Pancreas (tissue), 10 donors: ENCODE results near the gene PCCA. TPM values are rescaled to one million over a fixed set of nuclear protein-coding genes. Genes with fewer than 3 reads are reported as not detected.

ENCODE experiments used
- ATAC-seq, 4 donors: fragments of 200-7000 bp; cut with Tn5 transposase; one replicate each; pipeline versions ENCODE4 v1.8.0 to v1.9.1; 2020; ENCODE audit warnings: mild to moderate bottlenecking in 4 of 4, moderate library complexity in 4 of 4
- DNase-seq, 6 donors: peaks; one replicate each; pipeline ENCODE4 v3.0.0-alpha.2; 2020
- FAIRE-seq: peaks from 2 replicates; lab custom pipeline; 2012; peaks lifted over from hg19 to GRCh38; lab: Jason Lieb, UNC
- H3K27ac ChIP-seq, 4 donors: fragments of 200-600 bp; sonication (generic); 1 replicate in 3 of 4; 2 replicates in 1 of 4; pipeline versions ENCODE4 v1.5.0 to v1.8.0; 2020
- H3K27me3 ChIP-seq, 4 donors: fragments of 200-600 bp; one replicate each; pipeline ENCODE4 v1.8.0; 2021
- H3K36me3 ChIP-seq, 3 donors: fragments of 200-600 bp; sonication (generic) in 1 of 3; one replicate each; pipeline versions ENCODE4 v1.5.0 to v1.8.0; 2020 to 2021
- H3K4me1 ChIP-seq, 3 donors: fragments of 200-600 bp; one replicate each; pipeline ENCODE4 v1.8.0; 2021
- H3K4me3 ChIP-seq, 4 donors: fragments of 200-600 bp; sonication (generic) in 2 of 4; one replicate each; pipeline versions ENCODE4 v1.5.0 to v1.8.0; 2020 to 2021
- H3K9me3 ChIP-seq, 4 donors: fragments of 200-600 bp; one replicate each; pipeline ENCODE4 v1.8.0; 2021
- WGBS, 2 donors: extraction: QIAGEN DNeasy Blood & Tissue Kit; methylation state at CpG; one replicate each; pipeline ENCODE4 v1.1.7; 2013; 5-methylcytosine and 5-hydroxymethylcytosine counted together
- intact Hi-C, 3 donors: fragments of 100-400 bp; cut with DNase I; formaldehyde crosslinking; loops; one replicate each; pipeline versions ENCODE4 v1.11.1 to v1.14.2; 2022
- polyA plus RNA-seq, 2 donors: library from polyadenylated mRNA; stranded (reverse); fragments of 200-250 nt; gene quantifications; one replicate each; pipeline ENCODE4 v1.2.3, GENCODE V29; 2013
- total RNA-seq, 6 donors: library from RNA; stranded (reverse); fragmentation: NEBNext Ultra II Directional in 4 of 6; extraction: Animal tissue kit (Norgen Biotek cat#: 25700) in 4 of 6; gene quantifications; one replicate each; pipeline versions ENCODE4 v1.2.1 to v1.2.4, GENCODE V29; 2021 to 2023
- TF ChIP-seq, protein P1 (sequence below), 4 donors: fragments of 200-600 bp; sonication (generic) in 3 of 4; IDR thresholded peaks; one replicate each; pipeline versions ENCODE4 v1.5.0 to v1.8.0; 2021; ENCODE audit warnings: antibody characterized with exemption in 4 of 4
- donor health status: healthy with polysubstance abuse.
- donor health status: DM: no; HTN: no; CAD: no; lungs with moderate emphysema.
- donor health status: DM: no; HTN: no; CAD: no.
- donor health status: control.
- donor health status: control.
- donor health status: Bipolar disorder and iron deficiency.
- donor health status: DM: yes; HTN: yes; CAD: no.
- donor health status: DM: no; HTN: no; CAD: no.
- donor health status: DM: no; HTN: no; CAD: no.
- donor health status: DM: yes; HTN: yes; CAD: no.

PCCA gene
- total and polyA plus RNA-seq, 8 donors: 14.2 to 32.1 (median 24.1) TPM

DNA sequence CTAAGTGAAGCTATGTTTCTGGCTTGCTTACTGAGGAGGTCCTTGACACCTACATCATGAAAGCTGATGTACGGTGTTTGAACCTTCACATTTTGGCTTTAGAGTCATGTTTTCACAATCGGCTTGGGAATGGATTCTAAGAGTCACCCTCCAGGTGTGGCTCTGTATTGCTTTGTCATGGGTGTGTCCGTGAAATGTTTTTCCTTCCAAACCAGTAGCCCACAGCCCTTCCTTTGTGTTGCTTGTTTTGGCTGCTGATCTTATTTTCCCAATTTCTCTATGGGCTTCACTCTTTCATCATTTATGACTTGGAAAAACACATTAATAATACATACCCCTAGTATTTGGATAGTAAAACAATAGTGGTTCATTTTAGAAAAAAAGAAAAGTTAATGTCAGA lies 259.1 kb downstream of the PCCA start:
- H3K36me3 ChIP-seq: no peaks in the 10 kb centered on the region
- FAIRE-seq: no peak
- no peaks in the 10 kb centered on the region for H3K27me3 ChIP-seq
- no peaks in the 10 kb centered on the region for H3K9me3 ChIP-seq
- no peak for ATAC-seq
- H3K4me1 ChIP-seq: no peaks in the 10 kb centered on the region
- intact Hi-C loops: no loop called here
- no peak for DNase-seq
- H3K27ac ChIP-seq: no peak overlapping the region
- TF ChIP-seq, protein P1, sequence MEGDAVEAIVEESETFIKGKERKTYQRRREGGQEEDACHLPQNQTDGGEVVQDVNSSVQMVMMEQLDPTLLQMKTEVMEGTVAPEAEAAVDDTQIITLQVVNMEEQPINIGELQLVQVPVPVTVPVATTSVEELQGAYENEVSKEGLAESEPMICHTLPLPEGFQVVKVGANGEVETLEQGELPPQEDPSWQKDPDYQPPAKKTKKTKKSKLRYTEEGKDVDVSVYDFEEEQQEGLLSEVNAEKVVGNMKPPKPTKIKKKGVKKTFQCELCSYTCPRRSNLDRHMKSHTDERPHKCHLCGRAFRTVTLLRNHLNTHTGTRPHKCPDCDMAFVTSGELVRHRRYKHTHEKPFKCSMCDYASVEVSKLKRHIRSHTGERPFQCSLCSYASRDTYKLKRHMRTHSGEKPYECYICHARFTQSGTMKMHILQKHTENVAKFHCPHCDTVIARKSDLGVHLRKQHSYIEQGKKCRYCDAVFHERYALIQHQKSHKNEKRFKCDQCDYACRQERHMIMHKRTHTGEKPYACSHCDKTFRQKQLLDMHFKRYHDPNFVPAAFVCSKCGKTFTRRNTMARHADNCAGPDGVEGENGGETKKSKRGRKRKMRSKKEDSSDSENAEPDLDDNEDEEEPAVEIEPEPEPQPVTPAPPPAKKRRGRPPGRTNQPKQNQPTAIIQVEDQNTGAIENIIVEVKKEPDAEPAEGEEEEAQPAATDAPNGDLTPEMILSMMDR (IDR thresholded peaks at IDR 0.05): no peak
- 87 to 91% methylated on average over 3 of the region's 3 CpGs for WGBS, 2 donors
- H3K4me3 ChIP-seq: no peak overlapping the region

DNA sequence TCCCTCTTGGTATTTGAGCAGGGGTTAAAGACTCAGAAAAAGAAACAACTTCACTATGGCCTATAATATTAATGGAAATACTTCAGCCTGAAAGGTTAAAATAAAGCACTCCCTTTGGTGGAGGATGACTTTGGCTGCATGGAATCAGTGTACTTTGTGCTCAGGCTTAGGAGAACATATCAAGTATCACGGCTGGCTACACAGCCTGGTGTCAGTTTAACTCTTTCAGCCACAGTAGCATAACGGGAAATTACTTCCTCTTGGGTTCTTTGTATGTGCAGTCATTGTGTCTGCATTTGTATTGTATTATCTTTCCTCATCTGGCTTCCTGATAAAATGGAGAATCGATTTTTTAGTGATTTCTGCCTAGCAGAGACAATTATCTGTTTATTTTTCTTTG lies 260.7 kb downstream of the PCCA start:
- FAIRE-seq (no peak), DNase-seq (no peak)
- TF ChIP-seq, protein P1 (IDR thresholded peaks at IDR 0.05): no peak

DNA sequence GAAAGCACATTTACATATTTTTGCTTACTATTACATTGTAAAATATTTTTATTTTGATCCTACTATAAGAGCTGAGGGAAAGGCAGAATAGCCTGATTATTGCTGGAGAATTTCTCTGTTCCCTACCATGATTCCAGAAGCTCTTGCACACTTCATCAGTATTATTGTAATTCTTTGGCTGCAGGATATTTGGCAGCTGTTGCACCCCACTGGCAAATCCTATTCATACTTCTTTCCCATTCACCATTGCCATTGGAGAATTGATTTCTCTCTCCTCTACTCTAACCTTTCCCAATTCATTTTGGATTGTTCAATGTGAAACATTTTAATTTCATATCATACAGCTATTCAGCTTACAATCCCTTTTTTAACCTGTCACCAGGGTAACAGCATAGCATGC lies 261.7 kb downstream of the PCCA start:
- intact Hi-C loops: no loop called here
- H3K4me3 ChIP-seq: no peak overlapping the region
- no peak for DNase-seq
- H3K4me1 ChIP-seq: no peaks in the 10 kb centered on the region
- TF ChIP-seq, protein P1 (IDR thresholded peaks at IDR 0.05): no peak
- ATAC-seq: no peak
- H3K27ac ChIP-seq: no peak overlapping the region
- no peaks in the 10 kb centered on the region for H3K27me3 ChIP-seq
- no peaks in the 10 kb centered on the region for H3K36me3 ChIP-seq
- FAIRE-seq: no peak
- no peaks in the 10 kb centered on the region for H3K9me3 ChIP-seq

More for the DNA sequence above, 260.7 kb downstream of the PCCA start:
- 42 to 45% methylated on average over 3 of the region's 3 CpGs for WGBS, 2 donors
- intact Hi-C loops: no loop called here
- Histone ChIP-seq H3K27me3 (no peaks in the 10 kb centered on the region), H3K27ac (no peak overlapping the region), H3K9me3 (no peaks in the 10 kb centered on the region), H3K36me3 (no peaks in the 10 kb centered on the region), H3K4me3 (no peak overlapping the region), H3K4me1 (no peaks in the 10 kb centered on the region)
- no peak for ATAC-seq

GRCh38 chr13:100356426-100356825 lies 267.5 kb downstream of the PCCA start:
- FAIRE-seq (no peak), ATAC-seq (no peak), DNase-seq (no peak)
- H3K4me3 ChIP-seq: no peak overlapping the region
- H3K4me1 ChIP-seq: no peaks in the 10 kb centered on the region
- WGBS, 2 donors: 79 to 86% methylated on average over 1 of the region's 1 CpG
- H3K9me3 ChIP-seq: no peaks in the 10 kb centered on the region
- intact Hi-C loops: no loop called here
- no peaks in the 10 kb centered on the region for H3K27me3 ChIP-seq
- TF ChIP-seq, protein P1 (IDR thresholded peaks at IDR 0.05): no peak
- H3K36me3 ChIP-seq: no peaks in the 10 kb centered on the region
- no peak overlapping the region for H3K27ac ChIP-seq

- DNase-seq (no peak), FAIRE-seq (no peak), ATAC-seq (no peak)
- no peaks in the 10 kb centered on the region for H3K27me3 ChIP-seq
- TF ChIP-seq, protein P1 (IDR thresholded peaks at IDR 0.05): no peak
- no peak overlapping the region for H3K4me3 ChIP-seq
- H3K36me3 ChIP-seq: no peaks in the 10 kb centered on the region
- no peaks in the 10 kb centered on the region for H3K9me3 ChIP-seq
- intact Hi-C loops: no loop called here
- H3K4me1 ChIP-seq: no peaks in the 10 kb centered on the region
- no peak overlapping the region for H3K27ac ChIP-seq
- WGBS, 2 donors: 73 to 75% methylated on average over 3 of the region's 3 CpGs
Observed at GRCh38 chr13:100356889-100357288, 268.0 kb downstream of the PCCA start.
